Left ventricle myocardium inferior (tissue), 1 donor: ENCODE data around the gene TNFAIP3. TPM values are rescaled to one million over a fixed set of nuclear protein-coding genes. Genes with fewer than 3 reads are reported as not detected.

ENCODE experiments used
- DNase-seq: peaks from one replicate; pipeline ENCODE4 v3.0.0-alpha.2; 2020
- H3K27ac ChIP-seq: fragments of 200-600 bp; replicated peaks from 2 replicates; pipeline ENCODE4 v1.8.0; 2021
- H3K27me3 ChIP-seq: fragments of 200-600 bp; 2 replicates; pipeline ENCODE4 v1.8.0; 2021; ENCODE audit warnings: low read depth
- H3K36me3 ChIP-seq: fragments of 200-600 bp; 2 replicates; pipeline ENCODE4 v1.8.0; 2021
- H3K4me1 ChIP-seq: fragments of 200-600 bp; 2 replicates; pipeline ENCODE4 v1.8.0; 2021
- H3K4me3 ChIP-seq: fragments of 200-600 bp; 2 replicates; pipeline ENCODE4 v1.8.0; 2021; ENCODE audit warnings: mild to moderate bottlenecking, moderate library complexity
- H3K9me3 ChIP-seq: fragments of 200-600 bp; replicated peaks from 2 replicates; pipeline ENCODE4 v1.8.0; 2021
- CTCF ChIP-seq: fragments of 200-600 bp; IDR thresholded peaks from 2 replicates; pipeline ENCODE4 v1.8.0; 2021; ENCODE audit warnings: antibody characterized with exemption, mild to moderate bottlenecking, borderline replicate concordance
- intact Hi-C: fragments of 100-400 bp; cut with micrococcal nuclease; formaldehyde crosslinking; loops from one replicate; pipeline ENCODE4 v1.11.0; 2022
- total RNA-seq: library from RNA; stranded (reverse); fragmentation: NEBNext Ultra II Directional; extraction: Animal tissue kit (Norgen Biotek cat#: 25700); gene quantifications from one replicate; pipeline ENCODE4 v1.2.1, GENCODE V29; 2021
- donor health status: DM: no; HTN: yes; CAD: no; lungs with severe emphysema.

The TNFAIP3 gene
- total RNA-seq, 1 donor from 2014 or later: 7.0 TPM

- Histone ChIP-seq H3K27me3 (peaks cover 4% of the 10 kb centered on the region), H3K9me3 (peaks cover 16% of the 10 kb centered on the region), H3K4me1 (no peaks in the 10 kb centered on the region), H3K27ac (peak overlapping the region; percentile 55), H3K4me3 (no peak overlapping the region), H3K36me3 (no peaks in the 10 kb centered on the region)
- intact Hi-C loops: no loop called here
- DNase-seq: no peak
- no peak for TF ChIP-seq CTCF
Observed at GRCh38 chr6:137911675-137912191, 44.7 kb downstream of the TNFAIP3 start.

GRCh38 chr6:137912813-137913212 is 45.8 kb downstream of the TNFAIP3 start:
- TF ChIP-seq CTCF: no peak
- Histone ChIP-seq H3K27ac (no peak overlapping the region), H3K27me3 (peaks cover 5% of the 10 kb centered on the region), H3K36me3 (no peaks in the 10 kb centered on the region), H3K9me3 (peaks cover 16% of the 10 kb centered on the region), H3K4me3 (no peak overlapping the region), H3K4me1 (no peaks in the 10 kb centered on the region)
- DNase-seq: no peak
- intact Hi-C loops: no loop called here

DNA sequence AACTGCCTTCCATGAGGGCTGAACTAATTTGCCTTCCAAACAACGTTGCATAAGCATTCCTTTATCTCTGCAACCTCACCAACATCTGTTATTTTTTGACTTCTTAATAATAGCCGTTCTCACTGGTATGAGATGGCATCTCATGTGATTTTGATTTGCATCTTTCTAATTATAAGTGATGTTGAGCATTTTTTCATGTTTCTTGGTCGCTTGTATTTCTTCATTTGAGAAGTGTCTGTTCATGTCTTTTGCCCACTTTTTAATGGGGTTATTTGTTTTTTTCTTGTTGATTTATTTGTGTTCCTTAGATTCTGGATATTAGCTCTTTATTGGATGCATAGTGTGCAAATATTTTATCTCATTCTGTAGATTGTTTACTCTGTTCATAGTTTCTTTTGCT is 46.4 kb downstream of the TNFAIP3 start:
- Histone ChIP-seq H3K27ac (no peak overlapping the region), H3K9me3 (peaks cover 16% of the 10 kb centered on the region), H3K36me3 (no peaks in the 10 kb centered on the region), H3K4me1 (no peaks in the 10 kb centered on the region), H3K4me3 (no peak overlapping the region), H3K27me3 (peaks cover 5% of the 10 kb centered on the region)
- no peak for TF ChIP-seq CTCF
- intact Hi-C loops: no loop called here
- DNase-seq: no peak

- TF ChIP-seq CTCF: no peak
- H3K4me3 ChIP-seq: no peak overlapping the region
- no peaks in the 10 kb centered on the region for H3K4me1 ChIP-seq
- no peak for DNase-seq
- H3K36me3 ChIP-seq: no peaks in the 10 kb centered on the region
- H3K27ac ChIP-seq: no peak overlapping the region
- peaks cover 5% of the 10 kb centered on the region for H3K27me3 ChIP-seq
- peaks cover 16% of the 10 kb centered on the region for H3K9me3 ChIP-seq
- intact Hi-C loops: no loop called here
Observed at GRCh38 chr6:137913996-137914529, 47.0 kb downstream of the TNFAIP3 start.

GRCh38 chr6:137914530-137915193 is 47.6 kb downstream of the TNFAIP3 start:
- Histone ChIP-seq H3K27me3 (peaks cover 5% of the 10 kb centered on the region), H3K9me3 (peaks cover 16% of the 10 kb centered on the region), H3K4me1 (no peaks in the 10 kb centered on the region), H3K36me3 (no peaks in the 10 kb centered on the region), H3K4me3 (no peak overlapping the region), H3K27ac (no peak overlapping the region)
- TF ChIP-seq CTCF: no peak
- intact Hi-C loops: no loop called here
- no peak for DNase-seq
